ENCODE data around the gene ASXL2. TPM values are rescaled to one million over a fixed set of nuclear protein-coding genes. Genes with fewer than 3 reads are reported as not detected.

The ASXL2 gene
- polyA plus RNA-seq, 5 donors: 12.8 to 20.3 (median 19.1) TPM

- no peak for DNase-seq
These were observed 71.3 kb downstream of the ASXL2 start for GRCh38 chr2:25806941-25807340.

- no peak for DNase-seq
These were observed 72.3 kb downstream of the ASXL2 start for GRCh38 chr2:25805987-25806386.

GRCh38 chr2:25804338-25804737, 73.9 kb downstream of the ASXL2 start:
- DNase-seq: no peak

GRCh38 chr2:25799301-25799700, 79.0 kb downstream of the ASXL2 start:
- DNase-seq: no peak

GRCh38 chr2:25797620-25798488, 80.4 kb downstream of the ASXL2 start:
- no peak for DNase-seq

- DNase-seq: no peak
These were observed 83.6 kb downstream of the ASXL2 start for GRCh38 chr2:25794544-25795276.

GRCh38 chr2:25790074-25790790, 88.1 kb downstream of the ASXL2 start:
- no peak for DNase-seq

- no peak for DNase-seq
These were observed 89.8 kb downstream of the ASXL2 start for GRCh38 chr2:25788457-25788856.

- DNase-seq: no peak
These were observed 91.3 kb downstream of the ASXL2 start for GRCh38 chr2:25787020-25787419.

- DNase-seq: no peak
These were observed 93.9 kb downstream of the ASXL2 start for GRCh38 chr2:25784404-25784803.

GRCh38 chr2:25777077-25777476, 101.2 kb downstream of the ASXL2 start:
- DNase-seq: no peak

GRCh38 chr2:25772078-25772477, 106.2 kb downstream of the ASXL2 start:
- DNase-seq: no peak

GRCh38 chr2:25763575-25763974, 114.7 kb downstream of the ASXL2 start:
- no peak for DNase-seq

- DNase-seq: no peak
These were observed 118.0 kb downstream of the ASXL2 start for GRCh38 chr2:25760297-25760696.

GRCh38 chr2:25758348-25758747, 119.9 kb downstream of the ASXL2 start:
- DNase-seq: no peak

GRCh38 chr2:25757906-25758305, 120.4 kb downstream of the ASXL2 start:
- DNase-seq: peak in 1 of 2 donors; percentile 12

- no peak for DNase-seq
These were observed 121.8 kb downstream of the ASXL2 start for GRCh38 chr2:25756536-25756935.

GRCh38 chr2:25749676-25750075, 128.6 kb downstream of the ASXL2 start:
- DNase-seq: no peak

GRCh38 chr2:25744055-25744454, 134.2 kb downstream of the ASXL2 start:
- no peak for DNase-seq

GRCh38 chr2:25743132-25743830, 135.0 kb downstream of the ASXL2 start:
- DNase-seq: no peak

GRCh38 chr2:25742501-25742900, 135.8 kb downstream of the ASXL2 start:
- no peak for DNase-seq
